Mesenchymal stem cell (in vitro differentiated cells and primary cell): ENCODE data around the gene ZNF142.
A peak's percentile ranks its signal among the peaks of the same experiment; 100 is the strongest.
"Not testable (repeated sequence)": the region's sequence is repeated elsewhere in the genome, so short reads cannot be mapped to it uniquely, and the experiment has no call there.

ENCODE experiments used
- DNase-seq: peaks from one replicate; pipeline ENCODE4 v3.0.0-alpha.2; 2013
- H2AFZ ChIP-seq: one replicate; pipeline ENCODE4 v1.6.1; 2013; ENCODE audit warnings: low read depth, mild to moderate bottlenecking, control low read depth, inconsistent platforms, low read length, moderate library complexity
- H2AK5ac ChIP-seq: 2 replicates; pipeline ENCODE4 v1.6.1; 2013; ENCODE audit warnings: low read length, moderate library complexity, mild to moderate bottlenecking, inconsistent platforms; ENCODE audit not compliant: severe bottlenecking
- H2BK120ac ChIP-seq: one replicate; pipeline ENCODE4 v1.6.1; 2013; ENCODE audit warnings: low read depth, mild to moderate bottlenecking, inconsistent platforms, low read length, moderate library complexity
- H2BK12ac ChIP-seq, 2 experiments: one replicate each; pipeline ENCODE4 v1.6.1; 2013; ENCODE audit warnings: inconsistent platforms in 2 of 2, low read length in 2 of 2, mild to moderate bottlenecking in 2 of 2, moderate library complexity in 2 of 2, control low read depth in 1 of 2
- H2BK15ac ChIP-seq: one replicate; pipeline ENCODE4 v1.6.1; 2013; ENCODE audit warnings: mild to moderate bottlenecking, low read depth, inconsistent platforms; ENCODE audit not compliant: poor library complexity, severe bottlenecking
- H2BK5ac ChIP-seq: 2 replicates; pipeline ENCODE4 v1.6.1; 2013; ENCODE audit warnings: low read depth, mild to moderate bottlenecking, low read length, control low read depth, inconsistent platforms; ENCODE audit not compliant: poor library complexity, severe bottlenecking
- H3K14ac ChIP-seq, 2 experiments: one replicate each; pipeline ENCODE4 v1.6.1; 2013; ENCODE audit warnings: inconsistent platforms in 2 of 2, low read length in 2 of 2, control low read depth in 1 of 2, mild to moderate bottlenecking in 1 of 2, moderate library complexity in 1 of 2
- H3K18ac ChIP-seq, 2 experiments: one replicate each; pipeline ENCODE4 v1.6.1; 2013; ENCODE audit warnings: inconsistent platforms in 2 of 2, low read length in 2 of 2, control low read depth in 1 of 2, low read depth in 1 of 2, mild to moderate bottlenecking in 1 of 2
- H3K23ac ChIP-seq, 2 experiments: one replicate each; pipeline ENCODE4 v1.6.1; 2013; ENCODE audit warnings: inconsistent platforms in 2 of 2, low read length in 2 of 2, mild to moderate bottlenecking in 2 of 2, moderate library complexity in 2 of 2, control low read depth in 1 of 2
- H3K27ac ChIP-seq: 2 replicates; pipeline ENCODE4 v1.5.1; 2013; ENCODE audit warnings: mild to moderate bottlenecking, moderate library complexity, low read length, control low read depth, inconsistent platforms; ENCODE audit not compliant: poor library complexity, severe bottlenecking
- H3K27me3 ChIP-seq, 2 experiments: 2 replicates each; pipeline versions ENCODE4 v1.6.1 to v1.7.0; 2013; ENCODE audit warnings: low read length in 2 of 2, mild to moderate bottlenecking in 2 of 2, moderate library complexity in 2 of 2, control low read depth in 1 of 2, inconsistent platforms in 1 of 2; ENCODE audit not compliant: control insufficient read depth in 1 of 2, insufficient read depth in 1 of 2
- H3K36me3 ChIP-seq, 2 experiments: 2 replicates each; pipeline versions ENCODE4 v1.6.1 to v1.7.0; 2013; ENCODE audit warnings: low read length in 2 of 2, control low read depth in 1 of 2, inconsistent platforms in 1 of 2, low read depth in 1 of 2, mild to moderate bottlenecking in 1 of 2; ENCODE audit not compliant: insufficient read depth in 2 of 2, control insufficient read depth in 1 of 2
- H3K4ac ChIP-seq, 2 experiments: one replicate each; pipeline ENCODE4 v1.6.1; 2013; ENCODE audit warnings: inconsistent platforms in 2 of 2, low read length in 2 of 2, mild to moderate bottlenecking in 2 of 2, moderate library complexity in 2 of 2, control low read depth in 1 of 2, low read depth in 1 of 2
- H3K4me1 ChIP-seq: 2 replicates; pipeline ENCODE4 v1.6.1; 2013; ENCODE audit warnings: low read depth, low read length, control low read depth; ENCODE audit not compliant: control insufficient read depth, insufficient read depth
- H3K4me2 ChIP-seq: 2 replicates; pipeline ENCODE4 v1.6.1; 2013; ENCODE audit warnings: low read length, mild to moderate bottlenecking, inconsistent platforms; ENCODE audit not compliant: poor library complexity, severe bottlenecking
- H3K4me3 ChIP-seq, 2 experiments: 2 replicates each; pipeline versions ENCODE4 v1.5.1 to v1.7.0; 2013; ENCODE audit warnings: low read length in 2 of 2, mild to moderate bottlenecking in 2 of 2, control low read depth in 1 of 2, low read depth in 1 of 2; ENCODE audit not compliant: insufficient read depth in 1 of 2
- H3K79me1 ChIP-seq: replicated peaks from 2 replicates; pipeline ENCODE4 v1.6.1; 2013; ENCODE audit warnings: mild to moderate bottlenecking, control low read depth, low read length, inconsistent platforms; ENCODE audit not compliant: poor library complexity, severe bottlenecking
- H3K9ac ChIP-seq: 2 replicates; pipeline ENCODE4 v1.7.0; 2013; ENCODE audit warnings: mild to moderate bottlenecking, low read length, moderate library complexity
- H3K9me3 ChIP-seq: 2 replicates; pipeline ENCODE4 v1.7.0; 2013; ENCODE audit warnings: mild to moderate bottlenecking, low read length; ENCODE audit not compliant: control insufficient read depth
- H4K8ac ChIP-seq: one replicate; pipeline ENCODE4 v1.6.1; 2013; ENCODE audit warnings: inconsistent platforms, mild to moderate bottlenecking, low read length, moderate library complexity
- H4K91ac ChIP-seq: one replicate; pipeline ENCODE4 v1.6.1; 2013; ENCODE audit warnings: mild to moderate bottlenecking, low read length, inconsistent platforms
- WGBS: methylation state at CpG from one replicate; pipeline ENCODE4 v1.1.7; 2013; ENCODE audit warnings: mixed read lengths; 5-methylcytosine and 5-hydroxymethylcytosine counted together

ZNF142 gene

DNA sequence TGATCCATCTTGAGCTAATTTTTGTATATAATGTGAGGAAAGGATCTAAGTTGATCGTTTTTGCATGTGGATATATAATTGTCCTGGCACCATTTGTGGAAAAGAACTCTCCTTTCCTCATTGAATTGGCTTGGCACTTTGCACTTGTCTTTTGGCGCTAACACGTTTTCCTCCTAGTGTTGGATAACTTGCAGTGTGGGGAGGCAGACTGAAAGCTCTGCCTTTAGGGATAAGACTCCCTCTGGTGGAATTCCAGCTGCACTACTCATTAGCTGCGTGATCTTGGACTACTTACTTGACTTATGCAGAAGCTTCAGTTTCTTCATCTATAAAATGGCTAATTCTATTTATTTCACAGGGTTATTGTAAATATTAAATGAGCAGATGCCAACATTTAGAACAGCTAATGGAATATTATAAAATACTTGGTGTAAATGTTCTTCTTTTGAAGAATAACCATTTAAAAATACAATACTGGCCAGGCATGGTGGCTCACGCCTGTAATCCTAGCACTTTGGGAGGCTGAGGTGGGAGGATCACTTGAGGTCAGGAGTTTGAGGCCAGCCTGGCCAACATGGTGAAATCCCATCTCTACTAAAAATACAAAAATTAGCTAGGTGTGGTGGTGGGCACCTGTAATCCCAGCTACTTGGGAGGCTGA is 28.1 kb upstream of the ZNF142 start:
- H4K8ac ChIP-seq, H3K4ac ChIP-seq, H3K23ac ChIP-seq, H3K9me3 ChIP-seq, H2AK5ac ChIP-seq, H3K4me2 ChIP-seq, H3K14ac ChIP-seq, H3K4me1 ChIP-seq, H2BK12ac ChIP-seq, H3K27me3 ChIP-seq, H3K18ac ChIP-seq, H2BK5ac ChIP-seq, H4K91ac ChIP-seq, H2AFZ ChIP-seq, H3K4me3 ChIP-seq, H3K27ac ChIP-seq, H3K79me1 ChIP-seq, H2BK120ac ChIP-seq, H2BK15ac ChIP-seq: not testable (repeated sequence)
- Histone ChIP-seq H3K36me3 (peaks cover 21 to 66% of the 10 kb centered on the region in 2 experiments), H3K9ac (peak overlapping the region; percentile 41)
- 7% methylated on average over 3 of the region's 5 CpGs for WGBS
- DNase-seq: peak; percentile 85

DNA sequence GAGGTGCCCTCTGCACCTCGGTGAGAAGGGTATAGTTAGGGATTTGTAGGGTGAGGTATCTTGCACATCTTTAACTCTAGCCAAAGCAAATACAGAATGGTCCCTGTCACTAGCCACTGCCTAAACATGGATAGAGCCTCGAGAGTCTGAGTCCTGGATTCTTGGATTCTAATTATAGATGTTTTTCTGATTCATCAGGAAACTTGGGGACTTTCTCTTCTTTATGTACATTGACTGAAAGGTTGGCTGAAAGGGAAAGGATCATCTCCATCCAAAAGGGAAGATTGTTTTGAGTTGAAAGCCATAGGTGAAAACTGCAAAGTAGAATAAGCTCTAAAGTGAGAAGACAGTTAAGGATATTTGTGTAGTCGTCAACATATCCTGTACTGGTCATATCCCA is 20.6 kb upstream of the ZNF142 start:
- Histone ChIP-seq H4K8ac (no peak overlapping the region), H3K9ac (no peak overlapping the region), H3K27ac (no peak overlapping the region), H3K36me3 (peaks cover 41 to 76% of the 10 kb centered on the region in 2 experiments), H2BK120ac (no peak overlapping the region), H2BK12ac (no peak overlapping the region), H3K4me1 (no peaks in the 10 kb centered on the region), H2AFZ (no peak overlapping the region), H3K4ac (no peak overlapping the region), H3K9me3 (no peaks in the 10 kb centered on the region), H3K14ac (no peak overlapping the region), H3K79me1 (peaks cover 1% of the 10 kb centered on the region), H3K4me2 (no peak overlapping the region), H3K18ac (no peak overlapping the region), H2BK15ac (no peak overlapping the region), H4K91ac (no peak overlapping the region), H2AK5ac (no peak overlapping the region), H3K4me3 (no peak overlapping the region), H3K23ac (no peak overlapping the region), H3K27me3 (no peaks in the 10 kb centered on the region), H2BK5ac (no peak overlapping the region)
- DNase-seq: no peak
- WGBS: 95% methylated on average over 3 of the region's 3 CpGs

DNA sequence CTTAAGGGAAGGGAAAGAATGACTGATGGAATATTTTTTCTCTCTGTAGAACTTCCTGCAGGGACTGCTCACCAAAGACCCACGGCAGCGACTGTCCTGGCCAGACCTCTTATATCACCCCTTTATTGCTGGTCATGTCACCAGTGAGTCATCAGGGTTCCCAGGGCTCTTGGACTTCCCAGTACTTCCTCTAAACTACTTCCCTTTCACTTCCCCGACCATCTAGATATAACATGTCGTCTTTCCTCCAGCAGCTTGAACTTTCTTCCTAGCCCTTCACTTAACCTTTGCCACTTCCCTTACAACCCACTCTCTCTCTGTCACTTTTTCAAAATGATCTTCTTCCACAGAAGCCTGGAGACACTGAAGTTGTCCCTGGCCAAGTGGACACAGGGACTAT is 19.7 kb upstream of the ZNF142 start:
- Histone ChIP-seq H3K4ac (no peak overlapping the region), H3K9ac (peak overlapping the region; percentile 38), H3K4me2 (no peak overlapping the region), H2BK5ac (no peak overlapping the region), H3K36me3 (peaks cover 37 to 78% of the 10 kb centered on the region in 2 experiments), H3K18ac (no peak overlapping the region), H3K4me3 (no peak overlapping the region), H3K9me3 (no peaks in the 10 kb centered on the region), H3K23ac (no peak overlapping the region), H3K4me1 (no peaks in the 10 kb centered on the region), H2AFZ (no peak overlapping the region), H4K91ac (no peak overlapping the region), H3K27ac (no peak overlapping the region), H2BK12ac (no peak overlapping the region), H4K8ac (no peak overlapping the region), H2BK120ac (no peak overlapping the region), H2BK15ac (no peak overlapping the region), H2AK5ac (no peak overlapping the region), H3K79me1 (no peaks in the 10 kb centered on the region), H3K27me3 (no peaks in the 10 kb centered on the region), H3K14ac (no peak overlapping the region)
- WGBS: 37% methylated on average over 4 of the region's 4 CpGs
- peak; percentile 53 for DNase-seq

DNA sequence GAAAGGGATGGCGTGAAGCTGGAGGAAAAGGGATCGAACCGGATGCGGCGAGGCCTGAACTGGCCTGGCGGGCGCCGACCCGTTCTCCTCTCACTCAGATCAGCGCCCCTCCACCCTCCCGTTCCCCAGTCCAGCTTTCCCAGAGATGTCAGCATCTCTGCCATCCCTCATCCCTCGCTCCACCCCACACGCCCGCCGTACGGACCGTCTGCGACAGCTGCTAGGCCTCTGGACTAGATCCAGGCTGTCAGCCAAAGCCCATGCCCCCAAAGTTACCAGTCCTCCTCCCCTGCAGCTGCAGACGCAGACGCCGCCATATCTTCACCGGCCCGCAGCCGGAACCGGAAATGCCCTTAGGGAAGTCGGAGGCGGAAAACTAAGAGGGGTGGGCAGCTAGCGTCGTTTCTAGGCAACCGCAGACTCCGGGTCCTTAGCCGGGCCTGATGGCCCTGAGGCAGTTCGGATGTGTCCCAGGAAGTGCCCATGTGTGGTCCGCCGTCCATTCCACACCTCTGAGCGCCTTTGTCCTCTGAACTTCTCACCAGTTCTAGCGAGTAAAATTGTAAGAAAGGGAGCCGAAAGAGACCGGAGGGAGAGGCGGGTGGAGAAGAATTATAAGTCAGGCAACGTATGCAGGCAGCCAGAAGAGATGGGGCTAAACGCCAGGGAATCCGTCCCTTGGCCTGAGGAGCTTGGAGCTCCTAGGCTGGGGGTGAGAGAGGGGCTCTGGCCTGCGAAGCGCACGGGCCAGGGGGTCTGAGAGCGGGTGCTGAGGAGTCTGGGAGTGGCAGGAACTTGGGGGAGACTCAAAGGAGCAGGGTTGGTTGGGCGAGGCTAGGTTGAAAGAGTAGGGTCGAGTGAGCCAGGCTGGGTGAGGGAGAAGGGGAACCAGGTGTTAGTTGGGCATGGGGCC is 12.5 kb upstream of the ZNF142 start, which contains the start of the genes RNF25 and STK36:
TSS of gene RNF25 (minus strand) at position 349 of the 913 bp plus-strand sequence. CDS start at position 317, 32 bp downstream.
TSS of gene STK36 (plus strand) at position 433 of the 913 bp plus-strand sequence. CDS start 744 bp downstream, outside the sequence.
- peaks cover 22 to 57% of the 10 kb centered on the region in 2 experiments for H3K36me3 ChIP-seq
- H2BK12ac ChIP-seq: no peak within 1 kb of the TSS

More for the DNA sequence above, 12.5 kb upstream of the ZNF142 start, which contains the start of the genes RNF25 and STK36:
- Histone ChIP-seq H3K27ac (peak within 1 kb of the TSS; percentile 91), H3K9me3 (no peaks in the 10 kb centered on the region), H3K27me3 (no peaks in the 10 kb centered on the region), H4K8ac (peak within 1 kb of the TSS; percentile 87), H3K79me1 (peaks cover 20% of the 10 kb centered on the region), H3K4me1 (peaks cover 3% of the 10 kb centered on the region), H3K4me3 (peak within 1 kb of the TSS; percentile 95), H3K23ac (no peak within 1 kb of the TSS), H3K9ac (peak within 1 kb of the TSS; percentile 99), H4K91ac (peak within 1 kb of the TSS; percentile 88), H2AFZ (peak within 1 kb of the TSS; percentile 80), H2BK15ac (peak within 1 kb of the TSS; percentile 44), H2BK5ac (peak within 1 kb of the TSS; percentile 88), H3K14ac (peak within 1 kb of the TSS in 1 of 2 experiments; percentile 68), H3K4ac (peak within 1 kb of the TSS in 1 of 2 experiments; percentile 56), H3K4me2 (peak within 1 kb of the TSS; percentile 51), H3K18ac (peak within 1 kb of the TSS; percentile 93 to 97), H2BK120ac (no peak within 1 kb of the TSS), H2AK5ac (peak within 1 kb of the TSS; percentile 77)
- under 1% methylated on average over 47 of the region's 49 CpGs for WGBS
- peak; percentile 92 for DNase-seq
